GM23338 (cell line): ENCODE data around the gene UBAC1.

ENCODE experiments used
- CREB1 ChIP-seq: fragments of 250-450 bp; sonication (Bioruptor Pico); IDR thresholded peaks from 2 replicates; pipeline ENCODE4 v1.5.0; 2020; ENCODE audit warnings: low read depth, mild to moderate bottlenecking, moderate library complexity
- ETS1 ChIP-seq: IDR thresholded peaks from 2 replicates; pipeline ENCODE4 v1.6.1; 2016; ENCODE audit warnings: antibody characterized with exemption
- EZH2 ChIP-seq: fragments of 200-600 bp; sonication (generic); IDR thresholded peaks from one replicate; pipeline ENCODE4 v1.8.0; 2017; ENCODE audit warnings: antibody characterized with exemption, mild to moderate bottlenecking, low read depth; ENCODE audit not compliant: unreplicated experiment
- EZH2phosphoT487 ChIP-seq: fragments of 200-600 bp; sonication (generic); IDR thresholded peaks from one replicate; pipeline ENCODE4 v1.8.1; 2018; ENCODE audit warnings: antibody characterized with exemption; ENCODE audit not compliant: unreplicated experiment
- JUNB ChIP-seq: IDR thresholded peaks from one replicate; pipeline ENCODE4 v1.6.1; 2016; ENCODE audit warnings: antibody characterized with exemption; ENCODE audit not compliant: unreplicated experiment
- NANOG ChIP-seq: IDR thresholded peaks from 2 replicates; pipeline ENCODE4 v1.6.1; 2016; ENCODE audit warnings: antibody characterized with exemption, borderline replicate concordance
- POLR2AphosphoS5 ChIP-seq: IDR thresholded peaks from 2 replicates; pipeline ENCODE4 v1.6.1; 2016; ENCODE audit warnings: antibody characterized with exemption, low read depth
- STAT1 ChIP-seq: IDR thresholded peaks from one replicate; pipeline ENCODE4 v1.6.1; 2016; ENCODE audit warnings: antibody characterized with exemption; ENCODE audit not compliant: unreplicated experiment
- ZNF114 ChIP-seq: fragments of 250-450 bp; sonication (Bioruptor Pico); IDR thresholded peaks from 2 replicates; pipeline ENCODE4 v1.5.0; 2020; ENCODE audit warnings: mild to moderate bottlenecking, moderate library complexity
- ZNF331 ChIP-seq: fragments of 250-450 bp; sonication (Bioruptor Pico); IDR thresholded peaks from 2 replicates; pipeline ENCODE4 v1.5.0; 2020; ENCODE audit warnings: low read depth, mild to moderate bottlenecking, moderate library complexity
- ZNF462 ChIP-seq: fragments of 250-450 bp; sonication (Bioruptor Pico); IDR thresholded peaks from 2 replicates; pipeline ENCODE4 v1.5.0; 2020; ENCODE audit warnings: mild to moderate bottlenecking, moderate library complexity
- TF ChIP-seq, protein P1 (sequence below), 2 experiments: fragments of 200-600 bp in 1 of 2; sonication (generic) in 1 of 2; conservative IDR thresholded peaks; 2 replicates each; pipeline versions ENCODE4 v1.5.1 to v1.6.1; 2016 to 2017; ENCODE audit warnings: antibody characterized with exemption in 2 of 2, low read depth in 2 of 2, mild to moderate bottlenecking in 2 of 2, moderate library complexity in 1 of 2
- TF ChIP-seq, protein P2 (sequence below): IDR thresholded peaks from one replicate; pipeline ENCODE4 v1.6.1; 2018; ENCODE audit warnings: antibody characterized with exemption; ENCODE audit not compliant: unreplicated experiment

DNA sequence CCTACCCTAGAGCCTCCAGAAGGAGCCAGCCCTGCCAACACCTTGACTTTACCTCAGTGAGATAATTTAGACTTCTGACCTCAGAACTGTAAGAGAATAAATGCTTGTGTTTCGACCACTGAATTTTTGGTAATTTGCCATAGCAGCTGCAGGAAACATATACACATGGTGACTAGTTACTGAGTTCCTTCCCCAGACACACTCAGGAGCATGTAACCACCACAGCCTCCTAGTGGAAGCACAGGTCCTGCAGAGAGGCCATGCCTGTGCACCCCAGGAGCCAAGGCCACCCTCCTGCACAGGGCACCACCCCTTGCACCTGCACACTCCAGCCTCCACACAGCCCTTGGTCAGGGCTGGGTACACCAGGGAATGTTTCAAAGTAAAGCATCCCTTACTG is 46.3 kb downstream of the UBAC1 start:
- TF ChIP-seq, protein P1, sequence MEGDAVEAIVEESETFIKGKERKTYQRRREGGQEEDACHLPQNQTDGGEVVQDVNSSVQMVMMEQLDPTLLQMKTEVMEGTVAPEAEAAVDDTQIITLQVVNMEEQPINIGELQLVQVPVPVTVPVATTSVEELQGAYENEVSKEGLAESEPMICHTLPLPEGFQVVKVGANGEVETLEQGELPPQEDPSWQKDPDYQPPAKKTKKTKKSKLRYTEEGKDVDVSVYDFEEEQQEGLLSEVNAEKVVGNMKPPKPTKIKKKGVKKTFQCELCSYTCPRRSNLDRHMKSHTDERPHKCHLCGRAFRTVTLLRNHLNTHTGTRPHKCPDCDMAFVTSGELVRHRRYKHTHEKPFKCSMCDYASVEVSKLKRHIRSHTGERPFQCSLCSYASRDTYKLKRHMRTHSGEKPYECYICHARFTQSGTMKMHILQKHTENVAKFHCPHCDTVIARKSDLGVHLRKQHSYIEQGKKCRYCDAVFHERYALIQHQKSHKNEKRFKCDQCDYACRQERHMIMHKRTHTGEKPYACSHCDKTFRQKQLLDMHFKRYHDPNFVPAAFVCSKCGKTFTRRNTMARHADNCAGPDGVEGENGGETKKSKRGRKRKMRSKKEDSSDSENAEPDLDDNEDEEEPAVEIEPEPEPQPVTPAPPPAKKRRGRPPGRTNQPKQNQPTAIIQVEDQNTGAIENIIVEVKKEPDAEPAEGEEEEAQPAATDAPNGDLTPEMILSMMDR (conservative IDR thresholded peaks at IDR 0.05; ENCODE audit: low read depth in 2 of 2), result no peak
- TF ChIP-seq JUNB, result no peak
- TF ChIP-seq POLR2AphosphoS5, result no peak
- no peak for TF ChIP-seq EZH2phosphoT487
- no peak for TF ChIP-seq ETS1
- TF ChIP-seq NANOG, result no peak
- no peak for TF ChIP-seq EZH2
- no peak for TF ChIP-seq CREB1 (CRISPR knock-in tag)
- TF ChIP-seq, protein P2, sequence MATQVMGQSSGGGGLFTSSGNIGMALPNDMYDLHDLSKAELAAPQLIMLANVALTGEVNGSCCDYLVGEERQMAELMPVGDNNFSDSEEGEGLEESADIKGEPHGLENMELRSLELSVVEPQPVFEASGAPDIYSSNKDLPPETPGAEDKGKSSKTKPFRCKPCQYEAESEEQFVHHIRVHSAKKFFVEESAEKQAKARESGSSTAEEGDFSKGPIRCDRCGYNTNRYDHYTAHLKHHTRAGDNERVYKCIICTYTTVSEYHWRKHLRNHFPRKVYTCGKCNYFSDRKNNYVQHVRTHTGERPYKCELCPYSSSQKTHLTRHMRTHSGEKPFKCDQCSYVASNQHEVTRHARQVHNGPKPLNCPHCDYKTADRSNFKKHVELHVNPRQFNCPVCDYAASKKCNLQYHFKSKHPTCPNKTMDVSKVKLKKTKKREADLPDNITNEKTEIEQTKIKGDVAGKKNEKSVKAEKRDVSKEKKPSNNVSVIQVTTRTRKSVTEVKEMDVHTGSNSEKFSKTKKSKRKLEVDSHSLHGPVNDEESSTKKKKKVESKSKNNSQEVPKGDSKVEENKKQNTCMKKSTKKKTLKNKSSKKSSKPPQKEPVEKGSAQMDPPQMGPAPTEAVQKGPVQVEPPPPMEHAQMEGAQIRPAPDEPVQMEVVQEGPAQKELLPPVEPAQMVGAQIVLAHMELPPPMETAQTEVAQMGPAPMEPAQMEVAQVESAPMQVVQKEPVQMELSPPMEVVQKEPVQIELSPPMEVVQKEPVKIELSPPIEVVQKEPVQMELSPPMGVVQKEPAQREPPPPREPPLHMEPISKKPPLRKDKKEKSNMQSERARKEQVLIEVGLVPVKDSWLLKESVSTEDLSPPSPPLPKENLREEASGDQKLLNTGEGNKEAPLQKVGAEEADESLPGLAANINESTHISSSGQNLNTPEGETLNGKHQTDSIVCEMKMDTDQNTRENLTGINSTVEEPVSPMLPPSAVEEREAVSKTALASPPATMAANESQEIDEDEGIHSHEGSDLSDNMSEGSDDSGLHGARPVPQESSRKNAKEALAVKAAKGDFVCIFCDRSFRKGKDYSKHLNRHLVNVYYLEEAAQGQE, result no peak
- TF ChIP-seq ZNF462 (CRISPR knock-in tag), result no peak
- TF ChIP-seq STAT1, result no peak
- TF ChIP-seq ZNF114 (CRISPR knock-in tag), result no peak
- no peak for TF ChIP-seq ZNF331 (CRISPR knock-in tag)
